GM11168 (cell line): ENCODE data around the gene DBT.
"Not testable (repeated sequence)": the region's sequence is repeated elsewhere in the genome, so short reads cannot be mapped to it uniquely, and the experiment has no call there.

Experiments
- in situ Hi-C: fragments of 300-500 bp; cut with MboI; formaldehyde crosslinking; loops from one replicate; pipeline ENCODE4 v1.12.0; 2022; ENCODE audit warnings: low sequenced_read_pairs; ENCODE audit not compliant: unreplicated experiment

Gene DBT

GRCh38 chr1:100202703-100203102, 46.9 kb downstream of the DBT start:
- in situ Hi-C loops, result not testable (repeated sequence)

GRCh38 chr1:100200060-100200459, 49.6 kb downstream of the DBT start:
- in situ Hi-C loops, result not testable (repeated sequence)

DNA sequence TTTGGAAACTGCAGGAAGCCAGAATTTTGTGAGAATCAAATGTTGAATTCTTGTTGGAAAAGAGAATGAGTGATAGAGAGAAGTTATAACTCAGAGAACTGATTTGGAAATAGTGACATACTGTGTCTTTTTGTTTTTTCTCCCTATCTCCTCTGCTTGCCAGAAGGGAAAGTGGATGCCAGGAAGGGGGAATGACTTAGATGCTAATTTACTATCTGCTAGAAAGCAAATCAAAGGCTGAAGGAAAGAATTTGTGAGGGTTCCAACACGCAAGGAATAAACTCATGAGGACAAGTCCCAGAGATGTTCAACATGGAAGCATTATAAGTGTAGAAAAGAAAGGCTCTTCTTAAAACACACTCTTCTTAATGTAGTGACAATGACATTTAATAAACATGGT, 51.0 kb downstream of the DBT start:
- in situ Hi-C loops, result no loop called here

- in situ Hi-C loops, result no loop called here
These were observed 61.0 kb downstream of the DBT start for GRCh38 chr1:100188617-100189016.

GRCh38 chr1:100187912-100188311, 61.7 kb downstream of the DBT start:
- in situ Hi-C loops, result no loop called here

DNA sequence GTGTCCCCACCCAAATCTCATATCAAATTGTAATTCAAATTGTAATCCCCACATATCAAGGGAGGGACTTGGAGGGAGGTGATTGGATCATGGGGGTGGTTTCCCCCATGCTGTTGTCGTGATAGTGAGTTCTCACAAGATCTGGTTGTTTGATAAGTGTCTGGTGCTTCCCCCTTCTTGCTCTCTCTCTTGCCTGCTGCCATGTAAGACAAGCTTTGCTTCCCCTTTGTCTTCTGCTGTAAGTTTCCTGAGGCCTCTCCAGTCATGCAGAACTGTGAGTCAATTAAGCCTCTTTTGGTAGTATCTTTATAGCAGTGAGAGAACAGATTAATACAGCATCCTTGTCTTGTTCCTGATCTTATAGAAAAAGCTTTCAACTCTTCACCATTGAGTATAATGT, 65.1 kb downstream of the DBT start:
- in situ Hi-C loops, result no loop called here

DNA sequence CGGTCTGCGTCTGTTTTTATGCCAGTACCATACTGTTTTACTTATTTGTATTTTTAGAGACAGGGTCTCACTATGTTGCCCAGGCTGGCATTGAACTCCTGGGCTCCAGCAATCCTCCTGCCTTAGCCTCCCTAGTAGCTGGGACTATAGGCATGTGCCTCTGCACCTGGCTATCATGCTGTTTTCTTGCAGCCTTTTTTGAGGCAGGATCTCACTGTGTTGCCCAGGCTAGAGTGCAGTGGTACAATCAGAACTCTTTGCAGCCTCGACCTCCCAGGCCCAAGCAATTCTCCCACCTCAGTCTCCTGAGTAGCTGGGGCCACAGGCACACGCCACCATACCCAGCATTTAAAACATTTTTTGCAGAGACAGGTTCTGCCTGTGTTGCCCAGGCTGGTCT, 66.3 kb downstream of the DBT start:
- in situ Hi-C loops, result no loop called here

- in situ Hi-C loops, result no loop called here
These were observed 71.5 kb downstream of the DBT start, which contains the start of gene LRRC39 for GRCh38 chr1:100178091-100178490. Gene LRRC39 (minus strand): TSS chr1:100178256. CDS start chr1:100168516, 9,740 bp downstream.

- in situ Hi-C loops, result no loop called here
These were observed 72.2 kb downstream of the DBT start for GRCh38 chr1:100177295-100178041.

GRCh38 chr1:100168051-100168450, 81.6 kb downstream of the DBT start:
- in situ Hi-C loops, result no loop called here

- in situ Hi-C loops, result no loop called here
These were observed 84.9 kb downstream of the DBT start for GRCh38 chr1:100164702-100165101.

- in situ Hi-C loops, result no loop called here
These were observed 85.4 kb downstream of the DBT start for GRCh38 chr1:100164216-100164615.

DNA sequence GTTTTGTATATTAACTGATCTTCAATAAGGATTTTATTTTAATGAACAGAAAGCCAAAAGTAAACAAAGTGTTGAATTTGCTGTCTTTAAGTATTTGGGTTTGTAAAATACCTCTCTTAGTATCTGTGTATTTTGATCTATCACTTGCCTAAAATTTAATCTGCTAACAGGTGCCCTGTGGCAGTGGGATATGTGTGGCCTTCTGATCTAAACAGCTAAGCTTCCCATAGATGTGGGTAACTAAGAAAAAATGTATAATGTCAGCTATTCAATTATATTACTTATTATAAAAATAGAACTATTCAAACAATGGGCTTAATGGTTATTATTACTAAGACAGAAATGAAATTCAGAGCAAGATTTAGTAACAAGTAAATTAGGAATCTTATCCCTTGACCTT, 86.8 kb downstream of the DBT start:
- in situ Hi-C loops, result no loop called here

DNA sequence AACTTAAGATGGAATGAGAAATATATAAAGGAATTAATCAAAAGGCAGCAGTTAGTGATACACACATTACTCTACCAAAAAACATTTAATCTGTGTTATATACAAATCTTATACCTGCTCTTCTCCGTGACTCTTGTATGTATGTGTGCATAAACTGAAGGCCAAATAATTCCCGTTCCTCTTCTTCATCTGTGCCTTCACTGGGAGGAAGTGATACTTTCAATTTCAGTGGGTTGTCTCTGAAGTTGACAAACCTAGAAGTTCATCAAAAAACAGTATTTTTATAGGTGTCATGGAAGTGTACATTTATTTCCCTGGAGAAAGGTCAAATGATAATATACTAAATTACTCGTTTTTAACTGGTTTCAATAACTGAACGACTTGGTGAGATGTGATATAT, 97.4 kb downstream of the DBT start:
- in situ Hi-C loops, result no loop called here

DNA sequence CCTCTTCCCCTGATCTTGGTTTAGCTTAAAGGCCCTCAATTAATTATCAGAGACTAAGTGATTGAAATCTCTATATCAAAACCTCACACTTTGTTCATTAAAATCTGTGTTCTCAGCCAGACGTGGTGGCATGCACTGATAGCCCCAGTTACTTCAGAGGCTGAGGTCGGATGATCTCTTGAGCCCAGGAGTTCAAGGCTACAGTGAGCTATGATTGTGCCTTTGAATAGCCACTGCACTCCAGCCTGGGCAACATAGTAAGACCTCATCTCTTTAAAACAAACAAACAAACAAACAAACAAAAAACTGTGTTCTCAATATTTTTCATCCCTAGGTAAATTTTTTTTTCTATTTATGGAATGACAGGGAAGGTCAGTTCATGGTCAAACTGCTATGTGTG, 98.0 kb downstream of the DBT start:
- in situ Hi-C loops, result no loop called here

- in situ Hi-C loops, result loop anchor here (5.0 kb wide), 1 partner anchor 56 kb away; no protein-coding TSS in a partner anchor
These were observed 101.8 kb downstream of the DBT start for GRCh38 chr1:100147875-100148274.

- in situ Hi-C loops, result loop anchor here (5.0 kb wide), 1 partner anchor 55 kb away; no protein-coding TSS in a partner anchor
These were observed 102.7 kb downstream of the DBT start for GRCh38 chr1:100146958-100147357.

- in situ Hi-C loops, result loop anchor here (5.0 kb wide), 1 partner anchor 53 kb away; no protein-coding TSS in a partner anchor
These were observed 104.5 kb downstream of the DBT start for GRCh38 chr1:100145116-100145515.

DNA sequence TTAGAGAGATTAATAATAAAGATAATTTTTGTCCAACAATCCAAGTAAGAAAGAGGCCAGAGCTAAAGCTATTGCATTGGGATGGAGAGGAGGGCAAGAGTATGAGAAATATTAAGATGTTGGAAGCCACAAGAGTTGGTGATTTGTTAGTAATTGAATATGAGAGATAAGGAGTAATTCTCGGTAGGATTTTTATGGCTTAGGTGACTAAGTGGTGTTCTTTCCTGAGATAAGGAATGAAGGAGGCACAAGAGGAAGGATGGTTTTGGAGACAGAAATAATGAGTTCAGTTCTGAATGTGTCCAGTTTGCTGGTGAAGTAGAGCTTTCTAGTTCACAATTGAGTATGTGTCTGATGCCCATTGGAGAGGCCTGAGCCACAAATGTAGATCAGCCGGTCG, 107.3 kb downstream of the DBT start:
- in situ Hi-C loops, result no loop called here

DNA sequence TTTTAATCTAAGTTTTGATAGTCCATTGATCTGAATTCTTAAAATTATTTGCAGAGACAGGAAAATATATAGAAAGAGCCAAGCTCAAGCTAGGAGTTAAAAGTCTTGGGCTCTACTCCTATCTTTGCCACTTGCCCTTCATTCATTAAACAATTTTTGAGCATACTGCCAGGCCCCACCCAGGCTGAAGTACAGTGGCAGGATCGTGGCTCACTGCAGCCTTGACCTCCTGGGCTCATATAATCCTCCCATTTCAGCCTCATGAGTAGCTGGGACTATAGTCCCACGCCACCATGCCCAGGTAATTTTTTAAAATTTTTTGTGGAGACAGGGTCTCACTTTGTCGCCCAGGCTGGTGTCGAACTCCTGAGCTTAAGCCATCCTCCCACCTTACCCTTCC, 108.4 kb downstream of the DBT start:
- in situ Hi-C loops, result no loop called here

DNA sequence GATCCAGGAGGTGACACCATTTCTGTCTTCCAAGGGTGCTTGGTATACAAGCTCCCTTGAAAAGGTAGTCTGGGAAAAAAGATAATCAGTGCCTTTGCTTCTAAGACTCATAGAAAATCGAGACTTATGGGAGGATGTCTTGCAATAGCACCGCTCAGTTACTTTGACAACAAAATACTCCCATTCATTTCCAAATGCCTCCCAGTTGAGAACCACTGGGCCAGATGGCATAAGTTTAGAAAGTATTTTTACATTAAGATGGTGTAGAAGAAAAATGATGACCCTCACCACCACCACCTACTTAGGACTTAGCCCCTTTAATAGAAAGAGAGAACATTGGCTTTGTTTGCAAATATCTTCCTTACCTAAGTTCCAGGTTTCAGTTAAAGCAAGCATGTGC, 112.0 kb downstream of the DBT start:
- in situ Hi-C loops, result no loop called here
